Heart left ventricle (tissue), 13 donors: ENCODE data around the gene ABCB10.

Source experiments
- POLR2A ChIP-seq, 2 donors: fragments of 450-650 bp; IDR thresholded peaks; one replicate each; pipeline ENCODE4 v1.6.1; 2017; ENCODE audit warnings: antibody characterized with exemption in 2 of 2, mild to moderate bottlenecking in 2 of 2, moderate library complexity in 2 of 2
- TF ChIP-seq, protein P1 (sequence below), 12 donors: fragments of 200-600 bp; sonication (generic) in 4 of 12; IDR thresholded peaks; one replicate each; pipeline versions ENCODE4 v1.5.0 to v1.8.0; 2018 to 2022; ENCODE audit warnings: antibody characterized with exemption in 12 of 12, mild to moderate bottlenecking in 5 of 12
- donor health status: ischemic (EF 13 %, LVEDD 7.1; RV severe dilation, severe dysfunction).
- donor health status: DM: no; HTN: yes; CAD: no.
- donor health status: DM: no; HTN: no; CAD: no.
- donor health status: ischemic (EF 25% LVEDD 6.9; RV normal size, moderate dysfunction).
- donor health status: ischemic (EF 25% LVEDD 5.7; RV mildly dilated, moderate dysfunction).
- donor health status: ischemic (EF 35%, LVEDD 5.7; RV mildly dilated, moderate dysfunction).
- donor health status: nonischemic (EF 11% LVEDD 7.7; RV severe dilation, severe dysfunction).
- donor health status: DM: yes; HTN: yes; CAD: no.
- donor health status: PGD.
- donor health status: ischemic (EF 29% LVEDD 5.4; RV normal size, mild dysfunction).
- donor health status: nonischemic (EF 23%, LVEDD 6.1; RV moderate dilation, normal function).

DNA sequence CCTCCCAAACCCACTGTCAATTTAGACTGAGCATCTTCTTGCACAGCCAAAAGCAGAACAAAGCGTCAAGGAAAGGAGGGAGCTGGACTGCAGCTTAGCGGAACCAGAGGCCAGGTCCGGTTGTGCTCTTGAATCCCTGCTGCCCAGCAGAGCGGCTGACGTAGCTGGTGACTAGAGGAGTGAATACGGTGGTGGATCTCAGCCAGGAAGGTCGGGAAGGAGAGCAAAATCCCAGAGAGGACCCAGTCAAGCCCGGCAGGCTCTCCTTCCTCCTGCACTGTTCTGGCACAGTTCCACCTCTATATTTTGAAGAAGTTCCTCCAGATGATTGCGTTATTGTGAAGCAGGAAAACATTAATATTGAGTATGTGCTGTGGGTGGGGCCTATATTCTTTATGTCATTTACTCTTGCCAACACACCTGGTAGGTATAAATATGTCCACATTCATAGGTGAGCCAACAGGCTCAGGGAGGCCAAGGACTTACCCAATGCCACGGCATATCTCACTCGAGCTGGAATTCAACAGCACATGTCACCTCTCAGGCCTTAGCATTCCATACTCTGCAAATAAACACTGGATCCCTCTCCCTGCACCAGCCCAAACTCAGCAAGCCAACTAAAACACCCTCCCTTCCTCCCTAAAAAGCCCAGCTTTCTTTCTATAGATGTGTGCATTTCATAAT lies 23.6 kb upstream of the ABCB10 start:
- no peak for TF ChIP-seq POLR2A (IDR thresholded peaks at IDR 0.05)
- TF ChIP-seq, protein P1, sequence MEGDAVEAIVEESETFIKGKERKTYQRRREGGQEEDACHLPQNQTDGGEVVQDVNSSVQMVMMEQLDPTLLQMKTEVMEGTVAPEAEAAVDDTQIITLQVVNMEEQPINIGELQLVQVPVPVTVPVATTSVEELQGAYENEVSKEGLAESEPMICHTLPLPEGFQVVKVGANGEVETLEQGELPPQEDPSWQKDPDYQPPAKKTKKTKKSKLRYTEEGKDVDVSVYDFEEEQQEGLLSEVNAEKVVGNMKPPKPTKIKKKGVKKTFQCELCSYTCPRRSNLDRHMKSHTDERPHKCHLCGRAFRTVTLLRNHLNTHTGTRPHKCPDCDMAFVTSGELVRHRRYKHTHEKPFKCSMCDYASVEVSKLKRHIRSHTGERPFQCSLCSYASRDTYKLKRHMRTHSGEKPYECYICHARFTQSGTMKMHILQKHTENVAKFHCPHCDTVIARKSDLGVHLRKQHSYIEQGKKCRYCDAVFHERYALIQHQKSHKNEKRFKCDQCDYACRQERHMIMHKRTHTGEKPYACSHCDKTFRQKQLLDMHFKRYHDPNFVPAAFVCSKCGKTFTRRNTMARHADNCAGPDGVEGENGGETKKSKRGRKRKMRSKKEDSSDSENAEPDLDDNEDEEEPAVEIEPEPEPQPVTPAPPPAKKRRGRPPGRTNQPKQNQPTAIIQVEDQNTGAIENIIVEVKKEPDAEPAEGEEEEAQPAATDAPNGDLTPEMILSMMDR (IDR thresholded peaks at IDR 0.05) = no peak
